ENCODE measurements around the gene EDN1.

The EDN1 gene

DNA sequence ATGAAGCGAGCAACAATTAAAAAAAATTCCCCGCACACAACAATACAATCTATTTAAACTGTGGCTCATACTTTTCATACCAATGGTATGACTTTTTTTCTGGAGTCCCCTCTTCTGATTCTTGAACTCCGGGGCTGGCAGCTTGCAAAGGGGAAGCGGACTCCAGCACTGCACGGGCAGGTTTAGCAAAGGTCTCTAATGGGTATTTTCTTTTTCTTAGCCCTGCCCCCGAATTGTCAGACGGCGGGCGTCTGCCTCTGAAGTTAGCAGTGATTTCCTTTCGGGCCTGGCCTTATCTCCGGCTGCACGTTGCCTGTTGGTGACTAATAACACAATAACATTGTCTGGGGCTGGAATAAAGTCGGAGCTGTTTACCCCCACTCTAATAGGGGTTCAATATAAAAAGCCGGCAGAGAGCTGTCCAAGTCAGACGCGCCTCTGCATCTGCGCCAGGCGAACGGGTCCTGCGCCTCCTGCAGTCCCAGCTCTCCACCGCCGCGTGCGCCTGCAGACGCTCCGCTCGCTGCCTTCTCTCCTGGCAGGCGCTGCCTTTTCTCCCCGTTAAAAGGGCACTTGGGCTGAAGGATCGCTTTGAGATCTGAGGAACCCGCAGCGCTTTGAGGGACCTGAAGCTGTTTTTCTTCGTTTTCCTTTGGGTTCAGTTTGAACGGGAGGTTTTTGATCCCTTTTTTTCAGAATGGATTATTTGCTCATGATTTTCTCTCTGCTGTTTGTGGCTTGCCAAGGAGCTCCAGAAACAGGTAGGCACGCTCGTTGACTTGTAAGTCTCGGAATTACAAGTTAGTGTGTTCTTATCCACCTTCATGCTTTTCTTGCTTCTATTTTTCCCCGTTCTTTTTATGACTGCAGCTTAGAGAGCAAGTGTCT is at the start of gene EDN1:
Gene EDN1 (plus strand): TSS at position 429 of the 888 bp plus-strand sequence. CDS start 269 bp downstream, at position 698.
- in situ Hi-C loops (cut with HindIII; ENCODE audit: low sequenced_read_pairs), result loop anchor here (25.0 kb wide), 1 partner anchor 628 kb away; no protein-coding TSS in a partner anchor

DNA sequence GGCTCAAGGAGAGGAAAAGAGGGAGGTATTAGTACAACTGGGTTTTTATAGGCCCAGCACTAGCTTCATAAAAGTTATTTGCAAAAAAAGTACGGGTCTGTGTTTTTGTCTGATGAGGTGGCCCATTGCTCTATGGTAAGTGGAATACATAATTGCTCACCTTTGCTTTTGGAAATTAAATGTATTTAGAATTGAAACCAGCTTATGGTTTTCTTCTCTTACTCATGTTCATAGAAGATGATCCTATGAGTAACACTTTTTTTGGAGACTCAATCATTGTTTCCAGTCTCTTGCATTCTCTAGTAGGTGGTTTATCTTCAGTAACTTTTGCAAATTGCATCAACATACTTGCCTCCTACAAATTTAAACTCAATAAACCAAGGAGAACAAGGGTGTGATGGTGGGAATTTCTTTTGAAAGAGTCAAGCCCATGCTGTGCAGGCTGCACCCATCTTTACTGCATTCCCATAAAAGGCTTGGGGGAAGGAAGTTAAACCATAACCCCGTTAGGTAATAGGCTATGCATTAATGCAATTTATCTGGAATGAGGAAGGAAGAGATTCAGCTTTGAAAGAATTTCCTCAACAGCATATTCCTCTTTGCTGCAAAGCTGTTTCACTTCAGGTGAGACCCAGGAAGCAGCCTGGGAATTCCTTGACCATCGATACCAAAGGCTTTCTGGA is 48.5 kb upstream of the EDN1 start:
- in situ Hi-C loops (cut with HindIII; ENCODE audit: low sequenced_read_pairs), result no loop called here

DNA sequence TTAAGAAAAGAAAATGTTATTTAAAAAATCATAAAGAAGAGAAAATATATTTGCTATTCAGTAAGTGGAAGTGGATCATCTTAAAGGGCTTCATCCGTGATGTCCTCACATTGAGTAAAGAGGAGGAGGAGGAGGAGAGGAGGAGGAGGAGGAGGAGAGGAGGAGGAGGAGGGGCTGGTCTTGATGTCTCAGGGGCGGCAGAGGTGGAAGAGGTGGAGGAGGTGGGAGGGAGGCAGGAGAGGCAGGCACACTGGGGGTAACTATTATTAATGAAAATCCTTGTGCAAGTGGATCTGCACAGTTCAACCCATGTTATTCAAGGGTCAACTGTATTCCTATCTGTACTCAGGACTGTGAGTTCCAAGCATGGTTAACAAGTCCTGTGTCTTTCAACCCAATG is 47.0 kb upstream of the EDN1 start:
- in situ Hi-C loops (cut with HindIII; ENCODE audit: low sequenced_read_pairs), result no loop called here

DNA sequence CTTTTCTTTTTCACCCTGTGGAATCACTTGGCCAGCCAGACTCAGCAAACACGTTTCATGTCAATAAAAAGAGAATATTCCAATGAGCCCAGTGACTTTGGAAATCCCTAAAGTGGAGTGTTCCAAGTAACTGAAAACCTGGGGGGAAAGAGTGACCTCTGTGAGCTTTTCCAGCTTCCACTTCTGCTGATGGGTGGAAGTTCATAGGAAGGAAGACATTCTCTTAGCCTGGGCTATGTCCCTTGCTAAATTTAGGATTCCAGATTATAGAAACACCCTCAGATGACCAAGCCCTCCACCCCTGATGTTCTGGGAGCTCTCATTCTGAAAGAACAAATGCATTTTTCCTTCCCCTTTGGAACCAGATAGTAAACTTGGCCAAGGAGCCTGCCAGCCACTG is 44.8 kb upstream of the EDN1 start:
- in situ Hi-C loops (cut with HindIII; ENCODE audit: low sequenced_read_pairs), result no loop called here

DNA sequence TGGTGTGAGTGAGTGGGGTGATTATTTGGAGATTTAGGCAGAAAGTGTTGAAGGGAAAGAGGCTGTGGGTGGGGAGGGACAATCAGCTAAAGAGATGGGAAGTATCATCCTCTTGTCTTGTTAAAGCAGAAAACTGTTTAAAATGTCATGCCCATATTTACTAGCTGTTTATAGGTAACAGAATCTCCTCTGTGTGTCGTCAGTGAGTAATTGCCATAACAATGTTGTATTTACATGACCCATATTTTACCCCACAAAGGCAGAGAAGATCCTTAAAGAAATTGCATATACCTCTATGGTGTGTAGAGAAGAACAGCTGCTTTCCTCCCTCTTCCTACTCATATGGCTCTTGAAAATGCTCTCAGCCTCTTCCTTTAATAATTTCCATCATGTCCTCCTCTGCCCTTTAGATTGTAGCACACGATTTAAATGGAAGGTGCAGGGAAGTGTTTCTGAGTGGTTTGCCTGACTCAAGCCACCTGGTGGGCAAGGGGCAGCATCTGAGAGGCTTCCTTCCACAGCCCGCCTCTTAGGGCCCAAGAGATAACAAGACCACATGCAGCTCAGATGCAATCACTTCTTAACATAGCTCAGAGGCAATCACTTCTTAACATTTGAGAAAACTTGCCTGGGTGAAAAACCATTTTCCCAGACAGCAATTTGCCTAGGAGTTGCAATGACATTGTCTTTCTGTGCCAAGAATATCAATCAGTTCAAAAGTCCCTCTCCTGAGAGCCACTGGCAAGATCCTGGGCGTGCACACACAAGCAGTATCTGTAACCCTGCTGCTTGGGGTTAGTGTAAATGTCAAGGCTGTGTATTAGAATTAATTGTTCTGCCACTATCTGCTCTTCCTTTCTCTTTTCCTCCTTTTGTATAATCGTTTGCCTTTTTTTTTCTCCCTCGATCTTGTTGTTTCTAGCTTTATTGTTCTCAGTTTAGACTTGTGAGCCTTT is 44.1 kb upstream of the EDN1 start:
- in situ Hi-C loops (cut with HindIII; ENCODE audit: low sequenced_read_pairs), result no loop called here

DNA sequence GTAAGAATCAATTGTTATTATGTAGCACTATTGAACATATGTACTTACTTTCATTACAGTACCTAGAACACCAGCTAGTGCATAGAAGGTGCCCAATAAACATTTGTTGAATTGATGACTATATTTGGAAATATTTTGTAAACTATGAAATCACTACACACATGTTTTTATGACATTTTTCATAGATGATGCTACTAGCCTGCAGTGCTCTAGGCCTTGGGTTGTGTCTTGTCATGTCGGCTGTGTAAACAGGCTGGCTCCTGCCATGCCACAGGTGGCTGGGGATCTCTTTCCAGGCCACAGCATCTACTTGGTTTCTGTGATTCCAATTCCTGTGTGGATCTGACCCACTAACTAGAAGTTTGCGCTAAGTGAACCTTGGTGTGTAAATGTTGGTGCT is 43.3 kb upstream of the EDN1 start:
- in situ Hi-C loops (cut with HindIII; ENCODE audit: low sequenced_read_pairs), result no loop called here

DNA sequence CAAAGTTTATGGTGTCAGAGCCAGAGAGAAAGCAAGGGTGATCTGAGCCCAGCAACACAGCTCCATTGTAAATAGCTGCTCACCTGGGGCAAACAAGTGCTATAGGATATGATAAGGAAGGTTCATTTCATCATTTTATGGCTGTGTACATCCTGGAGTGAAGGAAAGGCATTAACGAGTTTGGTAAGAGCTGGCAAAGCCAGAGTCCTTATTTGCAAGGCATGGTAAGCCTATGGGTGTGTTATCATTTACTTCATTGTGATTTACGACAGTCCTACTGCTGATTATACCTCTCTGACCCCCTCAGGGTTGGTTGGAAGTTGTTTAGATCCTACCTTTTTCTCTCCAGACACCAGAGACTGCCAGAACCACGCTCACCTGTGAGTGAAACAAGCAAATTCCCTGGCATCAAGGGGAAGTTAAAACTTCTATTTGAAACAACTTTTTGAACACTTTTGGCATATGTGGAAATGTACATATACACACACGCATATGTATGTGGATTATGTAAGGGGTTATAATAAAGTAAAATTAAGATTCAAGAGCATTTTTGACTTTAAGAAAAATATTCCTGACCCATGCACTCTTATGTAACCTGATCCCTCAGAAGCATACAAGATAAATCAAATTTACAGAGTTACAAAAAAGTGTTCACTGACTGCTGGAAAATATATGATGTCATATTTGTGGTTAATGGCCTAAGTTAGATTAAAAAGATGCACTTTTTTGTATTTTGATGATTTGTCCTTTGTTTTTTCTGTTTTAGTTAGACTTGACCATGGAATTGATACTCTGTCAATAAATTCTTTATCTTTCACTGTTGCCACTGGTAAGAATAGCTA is 40.4 kb upstream of the EDN1 start:
- in situ Hi-C loops (cut with HindIII; ENCODE audit: low sequenced_read_pairs), result no loop called here

DNA sequence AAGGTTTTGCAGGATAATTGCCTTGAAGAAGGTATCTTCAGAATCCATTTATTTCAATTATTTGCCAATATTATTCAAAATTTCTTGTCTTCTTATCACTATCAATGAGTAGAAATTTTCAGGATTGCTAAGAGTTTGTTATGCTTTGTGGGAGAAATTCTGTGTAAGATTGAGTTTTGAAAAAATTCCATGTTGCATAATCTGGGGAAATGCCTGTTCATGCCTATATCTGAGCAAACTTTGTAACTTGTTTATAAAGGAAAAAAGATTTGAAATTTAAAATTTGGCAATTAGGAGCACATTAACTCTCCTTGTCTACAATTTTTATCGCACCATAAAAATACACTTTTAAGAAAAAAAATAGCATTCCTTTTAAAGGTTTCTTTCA is 39.8 kb upstream of the EDN1 start:
- in situ Hi-C loops (cut with HindIII; ENCODE audit: low sequenced_read_pairs), result no loop called here

DNA sequence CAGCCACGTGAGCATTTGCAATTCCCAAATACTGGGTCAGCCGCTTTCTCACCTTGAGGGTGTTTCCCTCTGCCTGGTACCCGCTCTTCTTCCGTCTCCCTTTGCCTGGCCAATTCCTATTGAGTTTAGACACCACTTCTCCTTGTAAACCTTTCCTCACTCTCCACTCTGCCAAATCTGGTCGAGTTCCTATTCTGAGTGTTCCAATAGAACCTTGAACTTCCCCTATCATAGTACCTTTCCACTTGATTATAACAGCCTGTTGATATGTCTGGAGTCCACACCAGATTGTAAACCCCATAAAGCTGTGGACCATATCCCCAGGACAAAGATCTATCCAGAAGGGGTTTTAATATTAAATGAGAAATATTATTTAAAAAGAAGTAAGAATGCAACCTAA is 36.0 kb upstream of the EDN1 start:
- in situ Hi-C loops (cut with HindIII; ENCODE audit: low sequenced_read_pairs), result no loop called here

DNA sequence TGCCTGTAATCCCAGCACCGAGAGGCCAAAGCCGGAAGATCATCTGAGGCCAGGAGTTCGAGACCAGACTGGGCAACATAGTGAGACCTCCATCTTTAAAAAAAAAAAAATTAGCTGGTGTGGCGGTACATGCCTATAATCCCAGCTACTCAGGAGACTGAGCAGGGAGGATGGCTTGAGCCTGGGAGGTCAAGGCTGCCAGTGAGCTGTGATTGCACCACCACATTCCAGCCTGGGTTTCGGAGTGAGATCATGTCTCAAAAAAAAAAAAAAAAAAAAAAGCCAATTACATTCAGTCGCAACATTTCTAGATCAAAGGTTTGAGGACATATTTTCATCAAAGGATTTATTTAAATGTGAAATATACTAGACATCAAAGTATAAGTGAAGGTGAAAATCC is 32.0 kb upstream of the EDN1 start:
- in situ Hi-C loops (cut with HindIII; ENCODE audit: low sequenced_read_pairs), result no loop called here

DNA sequence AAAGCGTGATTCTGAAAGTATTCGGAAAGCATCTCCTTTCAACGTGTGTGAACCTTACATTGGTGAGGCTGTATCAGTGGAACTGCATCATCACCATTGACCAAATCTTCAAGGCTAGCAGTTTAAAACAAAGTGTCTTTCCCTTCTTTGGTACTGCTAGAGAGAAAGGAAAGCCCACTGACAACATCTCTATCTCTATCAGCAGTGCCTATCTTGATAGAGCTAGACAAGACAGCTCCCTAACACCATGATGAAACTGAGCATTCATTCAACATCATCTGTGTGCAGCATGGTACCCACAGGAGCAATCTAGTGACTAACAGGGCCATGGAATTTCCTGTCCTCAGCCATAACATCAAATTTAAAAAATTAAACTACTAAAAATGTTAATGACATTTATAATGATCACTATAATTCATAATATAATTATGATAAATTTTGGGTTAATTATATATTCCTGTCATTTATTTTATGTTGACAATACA is 31.5 kb upstream of the EDN1 start:
- in situ Hi-C loops (cut with HindIII; ENCODE audit: low sequenced_read_pairs), result no loop called here

DNA sequence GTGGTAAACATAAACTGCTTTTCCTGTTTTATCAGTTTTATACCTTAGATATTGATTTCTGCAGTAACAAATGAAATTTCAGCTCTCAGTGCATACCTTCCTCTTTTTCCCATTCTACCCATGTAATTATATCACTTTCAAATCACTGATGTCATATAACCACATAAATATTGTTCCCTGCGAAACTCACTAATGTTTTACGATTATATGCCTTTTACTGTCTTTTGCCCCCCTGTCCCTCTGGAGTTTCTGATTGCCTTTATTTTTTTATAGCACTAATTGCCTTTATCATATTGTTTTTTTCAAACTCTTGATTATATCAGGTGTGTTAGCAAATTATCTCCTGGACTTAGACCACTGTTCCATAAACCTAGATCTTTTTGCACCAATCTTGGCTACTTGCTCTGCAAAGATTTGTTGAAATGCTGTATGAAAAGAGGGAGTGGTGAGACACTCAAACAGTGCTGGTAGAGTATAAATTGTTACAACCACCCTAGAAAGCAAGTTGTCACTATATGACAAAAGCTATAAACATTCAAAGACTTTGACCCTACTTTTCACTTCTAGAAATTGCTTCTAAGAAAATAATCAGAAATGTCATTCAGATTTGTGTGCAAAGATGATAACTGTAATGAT is 29.6 kb upstream of the EDN1 start:
- in situ Hi-C loops (cut with HindIII; ENCODE audit: low sequenced_read_pairs), result no loop called here

DNA sequence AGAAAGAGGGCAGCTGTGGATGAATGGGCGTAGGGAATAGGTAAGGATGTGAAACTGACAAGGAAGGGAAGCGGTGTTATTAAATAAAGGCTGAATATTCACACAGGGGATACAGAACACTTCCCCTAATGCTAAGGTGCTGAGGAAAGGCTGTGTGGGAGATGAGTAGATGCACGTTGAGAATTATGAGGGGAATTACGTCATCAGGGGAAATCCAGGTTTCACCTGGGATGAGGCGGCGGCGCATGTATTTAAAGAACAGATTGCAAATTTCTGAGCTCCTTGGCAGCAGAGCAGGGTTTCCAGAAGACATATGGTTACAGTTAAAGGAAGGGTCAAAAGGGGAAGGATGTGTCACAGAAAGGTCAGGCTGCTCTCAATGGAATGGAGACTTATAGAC is 28.7 kb upstream of the EDN1 start:
- in situ Hi-C loops (cut with HindIII; ENCODE audit: low sequenced_read_pairs), result no loop called here

DNA sequence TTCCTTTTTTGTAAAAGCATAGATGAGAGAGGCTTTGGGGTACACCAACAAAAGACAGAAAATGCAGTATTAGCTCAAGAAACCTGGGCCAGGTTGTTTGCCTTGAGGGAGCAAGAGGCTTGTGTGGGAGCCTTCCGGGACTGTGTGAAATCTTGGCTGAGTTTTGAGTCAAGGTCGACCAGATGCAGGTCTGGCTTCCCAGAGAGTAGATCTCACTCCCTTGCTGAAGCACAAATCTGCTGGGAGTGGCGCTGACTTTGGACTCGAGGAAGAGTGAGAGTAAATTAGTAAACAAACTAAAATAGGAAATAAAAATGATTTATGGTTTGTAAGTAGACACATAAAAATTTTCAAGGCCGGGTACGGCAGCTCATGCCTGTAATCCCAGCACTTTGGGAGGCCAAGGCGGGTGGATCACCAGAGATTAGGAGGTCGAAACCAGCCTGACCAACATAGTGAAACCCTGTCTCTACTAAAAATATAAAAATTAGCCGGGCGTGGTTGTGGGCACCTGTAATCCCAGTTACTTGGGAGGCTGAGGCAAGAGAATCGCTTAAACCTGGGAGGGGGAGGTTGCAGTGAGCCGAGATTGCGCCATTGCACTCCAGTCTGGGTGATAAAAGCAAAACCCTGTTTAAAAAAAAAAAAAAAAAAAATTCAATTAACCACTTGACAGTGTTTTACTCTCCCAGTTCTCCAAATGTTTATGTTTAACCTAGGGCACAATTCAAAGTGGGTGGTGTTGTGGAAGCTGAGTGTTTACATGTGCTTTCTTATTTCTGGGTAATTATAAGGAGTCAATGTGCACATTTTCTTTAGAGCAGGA is 27.7 kb upstream of the EDN1 start:
- in situ Hi-C loops (cut with HindIII; ENCODE audit: low sequenced_read_pairs), result no loop called here

DNA sequence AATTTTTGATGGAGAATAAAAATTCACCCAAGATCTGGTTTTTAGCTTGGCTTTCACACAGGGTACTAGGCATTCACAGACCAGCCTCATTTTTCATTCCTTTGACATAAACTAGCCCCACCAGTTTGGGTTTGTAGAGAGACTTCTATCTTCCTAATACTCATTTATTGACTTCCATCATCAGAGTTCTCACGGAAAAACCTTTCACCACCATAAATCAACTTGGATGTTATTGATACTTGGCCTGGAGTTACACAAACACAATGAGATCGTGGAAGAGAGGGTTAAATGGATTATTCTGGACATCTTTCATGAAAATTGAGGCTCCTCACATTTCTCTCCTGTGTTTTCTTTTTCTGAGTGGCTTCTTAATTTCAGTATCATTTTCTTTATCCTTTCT is 26.8 kb upstream of the EDN1 start:
- in situ Hi-C loops (cut with HindIII; ENCODE audit: low sequenced_read_pairs), result no loop called here

DNA sequence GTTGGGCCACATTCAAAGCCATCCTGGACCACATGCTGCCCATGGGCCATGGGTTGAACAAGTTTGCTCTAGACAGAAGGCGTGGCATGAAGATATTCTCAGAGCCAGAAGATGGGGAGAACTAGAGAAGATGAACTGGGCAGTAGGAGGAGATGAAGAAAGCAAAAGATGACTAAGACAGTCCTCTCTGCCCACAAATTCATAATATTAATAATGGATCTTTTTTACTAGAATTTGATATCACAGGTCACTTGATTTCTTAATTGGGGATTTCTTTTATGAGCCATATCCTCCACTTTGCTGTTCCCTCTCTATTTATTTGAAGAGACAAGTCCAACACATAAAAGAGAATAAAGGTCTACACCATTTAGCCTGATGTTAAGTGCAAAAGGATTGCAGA is 25.5 kb upstream of the EDN1 start:
- in situ Hi-C loops (cut with HindIII; ENCODE audit: low sequenced_read_pairs), result no loop called here

DNA sequence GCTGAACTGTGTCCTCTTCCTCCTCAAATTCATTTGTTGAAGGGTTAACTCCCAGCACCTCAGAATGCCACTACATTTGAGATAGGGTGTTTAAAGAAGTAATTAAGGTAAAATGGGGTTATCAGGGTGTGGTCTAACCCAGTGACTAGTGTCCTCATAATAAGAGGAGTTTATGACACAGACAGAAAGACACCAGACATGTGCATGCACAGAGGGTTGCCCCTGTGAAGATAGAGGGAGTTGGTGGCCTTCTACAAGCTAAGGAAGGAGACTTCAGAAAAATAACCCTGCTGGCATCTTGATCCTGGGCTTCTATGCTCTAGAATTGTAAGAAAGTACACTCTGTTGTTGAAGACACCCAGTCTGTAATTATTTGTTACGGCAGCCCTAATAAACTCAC is 24.9 kb upstream of the EDN1 start:
- in situ Hi-C loops (cut with HindIII; ENCODE audit: low sequenced_read_pairs), result no loop called here

DNA sequence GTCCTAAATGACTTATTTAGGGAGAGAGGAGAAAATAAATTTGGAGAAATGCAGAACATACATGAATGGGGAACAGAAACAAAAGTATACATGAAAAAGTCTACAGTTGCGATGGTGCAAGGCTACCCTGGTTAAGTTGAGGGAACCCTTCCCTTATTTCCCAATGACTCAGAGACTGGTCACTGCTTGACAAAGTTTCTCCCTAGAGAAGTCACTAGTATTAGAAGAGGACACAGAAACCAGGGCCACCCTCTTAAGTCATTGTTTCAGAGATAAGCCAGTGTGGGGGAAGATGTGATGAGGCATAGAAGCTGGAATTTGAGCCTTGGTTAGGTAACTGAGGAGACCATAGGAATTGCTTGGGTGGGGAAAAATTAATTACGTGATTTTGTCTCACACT is 24.4 kb upstream of the EDN1 start:
- in situ Hi-C loops (cut with HindIII; ENCODE audit: low sequenced_read_pairs), result no loop called here

DNA sequence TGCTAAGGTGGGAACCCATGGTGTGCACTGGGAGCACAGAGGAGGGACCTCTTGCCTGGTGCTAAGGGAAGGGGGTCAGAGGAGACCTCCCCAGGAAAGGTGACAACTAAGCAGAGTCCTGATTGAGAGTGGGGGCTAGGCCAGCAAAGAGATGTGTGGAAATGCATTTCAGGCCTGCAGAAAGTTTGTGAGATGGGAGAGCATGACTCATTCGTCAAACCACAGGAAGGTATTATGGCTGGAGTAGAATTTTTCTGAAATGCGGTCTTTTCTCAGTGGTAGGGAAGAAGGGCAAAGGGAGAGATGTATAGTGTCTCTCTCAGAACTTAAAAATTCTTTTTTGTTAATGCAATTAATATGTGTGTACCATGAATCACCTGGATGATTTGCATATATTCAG is 23.6 kb upstream of the EDN1 start:
- in situ Hi-C loops (cut with HindIII; ENCODE audit: low sequenced_read_pairs), result no loop called here

Data from endothelial cell of hepatic sinusoid (primary cell).